ENCODE results near the gene ZDHHC14. TPM values are rescaled to one million over a fixed set of nuclear protein-coding genes. Genes with fewer than 3 reads are reported as not detected.

Gene ZDHHC14
- polyA plus RNA-seq, 1 donor (not counting 4 experiments of a cell fraction or from before 2014, with no cell fraction given) = 6.4 TPM

- no peak for TF ChIP-seq EZH2 (IDR thresholded peaks at IDR 0.05; ENCODE audit: low read length)
- TF ChIP-seq, protein P1, sequence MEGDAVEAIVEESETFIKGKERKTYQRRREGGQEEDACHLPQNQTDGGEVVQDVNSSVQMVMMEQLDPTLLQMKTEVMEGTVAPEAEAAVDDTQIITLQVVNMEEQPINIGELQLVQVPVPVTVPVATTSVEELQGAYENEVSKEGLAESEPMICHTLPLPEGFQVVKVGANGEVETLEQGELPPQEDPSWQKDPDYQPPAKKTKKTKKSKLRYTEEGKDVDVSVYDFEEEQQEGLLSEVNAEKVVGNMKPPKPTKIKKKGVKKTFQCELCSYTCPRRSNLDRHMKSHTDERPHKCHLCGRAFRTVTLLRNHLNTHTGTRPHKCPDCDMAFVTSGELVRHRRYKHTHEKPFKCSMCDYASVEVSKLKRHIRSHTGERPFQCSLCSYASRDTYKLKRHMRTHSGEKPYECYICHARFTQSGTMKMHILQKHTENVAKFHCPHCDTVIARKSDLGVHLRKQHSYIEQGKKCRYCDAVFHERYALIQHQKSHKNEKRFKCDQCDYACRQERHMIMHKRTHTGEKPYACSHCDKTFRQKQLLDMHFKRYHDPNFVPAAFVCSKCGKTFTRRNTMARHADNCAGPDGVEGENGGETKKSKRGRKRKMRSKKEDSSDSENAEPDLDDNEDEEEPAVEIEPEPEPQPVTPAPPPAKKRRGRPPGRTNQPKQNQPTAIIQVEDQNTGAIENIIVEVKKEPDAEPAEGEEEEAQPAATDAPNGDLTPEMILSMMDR (optimal IDR thresholded peaks at IDR 0.05 in 1 of 3, IDR thresholded peaks at IDR 0.05 in 1 of 3, conservative IDR thresholded peaks at IDR 0.05 in 1 of 3; ENCODE audit: extremely low read depth in 1 of 3, insufficient read depth in 2 of 3, low read length in 3 of 3) = no peak
- H3K4me3 ChIP-seq (ENCODE audit: control insufficient read depth in 2 of 3, extremely low read depth in 1 of 3, insufficient read depth in 2 of 3, low read depth in 1 of 3, low read length in 3 of 3) = no peak overlapping the region
- dilution Hi-C loops (cut with MboI; ENCODE audit: extremely low pct_ligation_motif_present, low sequenced_read_pairs) = no loop called here
- H3K9me1 ChIP-seq (ENCODE audit: control insufficient read depth, extremely low read depth, insufficient read depth, low read length) = peaks cover 2% of the 10 kb centered on the region
- H4K20me1 ChIP-seq (ENCODE audit: control insufficient read depth, extremely low read depth, insufficient read depth, low read length) = peaks cover 2% of the 10 kb centered on the region
- H3K9ac ChIP-seq (ENCODE audit: control insufficient read depth, extremely low read depth, insufficient read depth, low read length) = no peak overlapping the region
- H3K4me2 ChIP-seq (ENCODE audit: control insufficient read depth, extremely low read depth, insufficient read depth, low read depth, low read length) = no peak overlapping the region
- H3K27ac ChIP-seq (ENCODE audit: control insufficient read depth, insufficient read depth, low read length) = no peak overlapping the region
- H2AFZ ChIP-seq (ENCODE audit: control insufficient read depth, low read length) = no peak overlapping the region
- H3K4me1 ChIP-seq (ENCODE audit: control insufficient read depth, extremely low read depth, insufficient read depth, low read length) = peaks cover 28% of the 10 kb centered on the region
- H3K36me3 ChIP-seq (ENCODE audit: control insufficient read depth in 2 of 2, extremely low read depth in 1 of 2, insufficient read depth in 2 of 2, low read length in 2 of 2) = no peaks in the 10 kb centered on the region
- H3K79me2 ChIP-seq (ENCODE audit: control insufficient read depth, insufficient read depth, low read length) = no peaks in the 10 kb centered on the region
- no peaks in the 10 kb centered on the region for H3K9me3 ChIP-seq (ENCODE audit: control insufficient read depth, low read depth, low read length)
- H3K27me3 ChIP-seq (ENCODE audit: control insufficient read depth, extremely low read depth, insufficient read depth, low read length) = peaks cover 5% of the 10 kb centered on the region
- DNase-seq (ENCODE audit: low read depth, low spot score) = no peak
- no peak for FAIRE-seq
Observed at GRCh38 chr6:157427969-157428368, 47.0 kb downstream of the ZDHHC14 start.

GRCh38 chr6:157428427-157429202 lies 47.6 kb downstream of the ZDHHC14 start:
- H3K9me1 ChIP-seq (ENCODE audit: control insufficient read depth, extremely low read depth, insufficient read depth, low read length) = peaks cover 2% of the 10 kb centered on the region
- dilution Hi-C loops (cut with MboI; ENCODE audit: extremely low pct_ligation_motif_present, low sequenced_read_pairs) = no loop called here
- peaks cover 2% of the 10 kb centered on the region for H4K20me1 ChIP-seq (ENCODE audit: control insufficient read depth, extremely low read depth, insufficient read depth, low read length)
- peaks cover 5% of the 10 kb centered on the region for H3K27me3 ChIP-seq (ENCODE audit: control insufficient read depth, extremely low read depth, insufficient read depth, low read length)
- H2AFZ ChIP-seq (ENCODE audit: control insufficient read depth, low read length) = no peak overlapping the region
- H3K4me2 ChIP-seq (ENCODE audit: control insufficient read depth, extremely low read depth, insufficient read depth, low read depth, low read length) = peak overlapping the region; percentile 67
- no peaks in the 10 kb centered on the region for H3K36me3 ChIP-seq (ENCODE audit: control insufficient read depth in 2 of 2, extremely low read depth in 1 of 2, insufficient read depth in 2 of 2, low read length in 2 of 2)
- H3K27ac ChIP-seq (ENCODE audit: control insufficient read depth, insufficient read depth, low read length) = no peak overlapping the region
- no peak overlapping the region for H3K9ac ChIP-seq (ENCODE audit: control insufficient read depth, extremely low read depth, insufficient read depth, low read length)
- TF ChIP-seq EZH2 (IDR thresholded peaks at IDR 0.05; ENCODE audit: low read length) = no peak
- TF ChIP-seq, protein P1 (optimal IDR thresholded peaks at IDR 0.05 in 1 of 3, IDR thresholded peaks at IDR 0.05 in 1 of 3, conservative IDR thresholded peaks at IDR 0.05 in 1 of 3; ENCODE audit: extremely low read depth in 1 of 3, insufficient read depth in 2 of 3, low read length in 3 of 3) = no peak
- DNase-seq (ENCODE audit: low read depth, low spot score) (peak; percentile 76), FAIRE-seq (peak; percentile 99)
- no peaks in the 10 kb centered on the region for H3K79me2 ChIP-seq (ENCODE audit: control insufficient read depth, insufficient read depth, low read length)
- peak overlapping the region in 1 of 3 experiments; percentile 39 for H3K4me3 ChIP-seq (ENCODE audit: control insufficient read depth in 2 of 3, extremely low read depth in 1 of 3, insufficient read depth in 2 of 3, low read depth in 1 of 3, low read length in 3 of 3)
- peaks cover 28% of the 10 kb centered on the region for H3K4me1 ChIP-seq (ENCODE audit: control insufficient read depth, extremely low read depth, insufficient read depth, low read length)
- no peaks in the 10 kb centered on the region for H3K9me3 ChIP-seq (ENCODE audit: control insufficient read depth, low read depth, low read length)
